HL-60 (cell line): ENCODE data around the gene ZZZ3.

Experiments used
- DNase-seq, 2 experiments: peaks; one replicate each; pipeline ENCODE4 v3.0.0-alpha.2; 2010 to 2020; ENCODE audit warnings: low read depth in 1 of 2, low spot score in 1 of 2
- H3K27ac ChIP-seq: fragments of 250-450 bp; sonication (Bioruptor Pico); replicated peaks from 2 replicates; pipeline ENCODE4 v1.5.1; 2020; ENCODE audit warnings: mild to moderate bottlenecking, moderate library complexity
- H3K27me3 ChIP-seq: fragments of 250-450 bp; sonication (Bioruptor Pico); 2 replicates; pipeline ENCODE4 v1.5.1; 2021; ENCODE audit warnings: mild to moderate bottlenecking, moderate library complexity; ENCODE audit not compliant: insufficient read depth, poor library complexity, severe bottlenecking
- H3K4me3 ChIP-seq: replicated peaks from 2 replicates; pipeline ENCODE4 v1.5.1; 2011; ENCODE audit warnings: mild to moderate bottlenecking, control low read depth, low read length; ENCODE audit not compliant: insufficient read depth
- CTCF ChIP-seq: IDR thresholded peaks from one replicate; pipeline ENCODE4 v1.5.1; 2011; ENCODE audit warnings: low read length, control low read depth, inconsistent platforms; ENCODE audit not compliant: insufficient read depth
- GABPA ChIP-seq: IDR thresholded peaks from 2 replicates; pipeline ENCODE4 v1.6.1; 2012; ENCODE audit warnings: low read depth
- POLR2AphosphoS5 ChIP-seq: IDR thresholded peaks from 2 replicates; pipeline ENCODE4 v1.6.1; 2012; ENCODE audit warnings: low read depth
- SPI1 ChIP-seq: IDR thresholded peaks from 2 replicates; pipeline ENCODE4 v1.6.1; 2012; ENCODE audit warnings: low read depth, mild to moderate bottlenecking, borderline replicate concordance
- TF ChIP-seq, protein P1 (sequence below): IDR thresholded peaks from 2 replicates; pipeline ENCODE4 v1.6.1; 2012; ENCODE audit warnings: low read depth; ENCODE audit not compliant: insufficient replicate concordance

ZZZ3 gene

DNA sequence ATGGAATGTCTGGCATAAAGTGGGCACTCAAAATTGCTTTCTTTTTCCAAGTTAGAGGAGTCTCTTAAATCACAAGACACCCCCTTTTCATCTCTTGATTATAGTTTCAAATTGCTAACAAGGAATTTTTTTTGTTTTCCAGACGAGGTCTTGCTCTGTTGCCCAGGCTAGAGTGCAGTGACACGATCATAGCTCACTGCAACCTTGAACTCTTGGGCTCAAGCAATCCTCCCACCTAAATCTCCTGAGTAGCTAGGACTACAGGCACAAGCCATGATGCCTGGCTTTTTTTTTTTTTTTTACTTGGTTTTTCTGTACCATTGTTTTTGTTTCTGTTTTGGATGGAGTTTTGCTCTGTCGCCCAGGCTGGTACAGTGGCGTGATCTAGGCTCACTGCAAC is 20.8 kb downstream of the ZZZ3 start:
- H3K4me3 ChIP-seq, result no peak overlapping the region
- no peak for DNase-seq
- no peak for TF ChIP-seq SPI1
- TF ChIP-seq POLR2AphosphoS5, result no peak
- TF ChIP-seq, protein P1, sequence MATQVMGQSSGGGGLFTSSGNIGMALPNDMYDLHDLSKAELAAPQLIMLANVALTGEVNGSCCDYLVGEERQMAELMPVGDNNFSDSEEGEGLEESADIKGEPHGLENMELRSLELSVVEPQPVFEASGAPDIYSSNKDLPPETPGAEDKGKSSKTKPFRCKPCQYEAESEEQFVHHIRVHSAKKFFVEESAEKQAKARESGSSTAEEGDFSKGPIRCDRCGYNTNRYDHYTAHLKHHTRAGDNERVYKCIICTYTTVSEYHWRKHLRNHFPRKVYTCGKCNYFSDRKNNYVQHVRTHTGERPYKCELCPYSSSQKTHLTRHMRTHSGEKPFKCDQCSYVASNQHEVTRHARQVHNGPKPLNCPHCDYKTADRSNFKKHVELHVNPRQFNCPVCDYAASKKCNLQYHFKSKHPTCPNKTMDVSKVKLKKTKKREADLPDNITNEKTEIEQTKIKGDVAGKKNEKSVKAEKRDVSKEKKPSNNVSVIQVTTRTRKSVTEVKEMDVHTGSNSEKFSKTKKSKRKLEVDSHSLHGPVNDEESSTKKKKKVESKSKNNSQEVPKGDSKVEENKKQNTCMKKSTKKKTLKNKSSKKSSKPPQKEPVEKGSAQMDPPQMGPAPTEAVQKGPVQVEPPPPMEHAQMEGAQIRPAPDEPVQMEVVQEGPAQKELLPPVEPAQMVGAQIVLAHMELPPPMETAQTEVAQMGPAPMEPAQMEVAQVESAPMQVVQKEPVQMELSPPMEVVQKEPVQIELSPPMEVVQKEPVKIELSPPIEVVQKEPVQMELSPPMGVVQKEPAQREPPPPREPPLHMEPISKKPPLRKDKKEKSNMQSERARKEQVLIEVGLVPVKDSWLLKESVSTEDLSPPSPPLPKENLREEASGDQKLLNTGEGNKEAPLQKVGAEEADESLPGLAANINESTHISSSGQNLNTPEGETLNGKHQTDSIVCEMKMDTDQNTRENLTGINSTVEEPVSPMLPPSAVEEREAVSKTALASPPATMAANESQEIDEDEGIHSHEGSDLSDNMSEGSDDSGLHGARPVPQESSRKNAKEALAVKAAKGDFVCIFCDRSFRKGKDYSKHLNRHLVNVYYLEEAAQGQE, result no peak
- no peak for TF ChIP-seq GABPA
- TF ChIP-seq CTCF, result no peak
- H3K27me3 ChIP-seq, result no peaks in the 10 kb centered on the region
- no peak overlapping the region for H3K27ac ChIP-seq

DNA sequence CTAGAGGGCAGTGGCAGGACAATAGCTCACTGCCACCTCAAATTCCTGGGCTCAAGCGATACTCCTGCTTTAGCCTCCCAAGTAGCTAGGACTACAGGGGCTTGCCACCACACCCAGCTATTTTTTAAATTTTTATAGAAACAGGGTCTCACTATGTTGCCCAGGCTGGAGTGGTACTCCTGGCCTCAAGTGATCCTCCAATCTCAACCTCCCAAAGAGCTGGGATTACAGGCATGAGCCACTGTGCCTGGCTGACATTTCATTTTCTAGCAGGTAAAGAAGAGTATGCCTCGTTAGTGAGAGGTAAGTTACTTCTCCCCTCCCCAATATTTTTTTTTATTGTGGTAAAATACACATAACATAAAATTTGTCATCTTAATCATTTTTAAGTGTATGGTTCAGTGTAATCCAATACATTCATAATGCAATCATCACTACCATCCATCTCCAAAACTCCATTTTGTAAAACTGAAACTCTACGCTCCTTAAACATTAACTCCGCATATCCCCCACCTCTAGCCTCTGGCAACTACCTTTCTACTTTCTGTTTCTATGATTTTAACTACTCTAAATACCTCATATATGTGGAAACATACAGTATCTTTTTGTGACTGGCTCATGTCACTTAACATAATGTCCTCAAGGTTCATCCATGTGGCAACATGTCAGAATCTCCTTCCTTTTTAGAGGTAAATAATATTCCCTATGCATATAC is 22.4 kb downstream of the ZZZ3 start:
- TF ChIP-seq CTCF, result no peak
- TF ChIP-seq SPI1, result no peak
- TF ChIP-seq, protein P1, result no peak
- no peak for TF ChIP-seq GABPA
- TF ChIP-seq POLR2AphosphoS5, result no peak
- no peaks in the 10 kb centered on the region for H3K27me3 ChIP-seq
- H3K27ac ChIP-seq, result no peak overlapping the region
- no peak overlapping the region for H3K4me3 ChIP-seq
- DNase-seq, result no peak

DNA sequence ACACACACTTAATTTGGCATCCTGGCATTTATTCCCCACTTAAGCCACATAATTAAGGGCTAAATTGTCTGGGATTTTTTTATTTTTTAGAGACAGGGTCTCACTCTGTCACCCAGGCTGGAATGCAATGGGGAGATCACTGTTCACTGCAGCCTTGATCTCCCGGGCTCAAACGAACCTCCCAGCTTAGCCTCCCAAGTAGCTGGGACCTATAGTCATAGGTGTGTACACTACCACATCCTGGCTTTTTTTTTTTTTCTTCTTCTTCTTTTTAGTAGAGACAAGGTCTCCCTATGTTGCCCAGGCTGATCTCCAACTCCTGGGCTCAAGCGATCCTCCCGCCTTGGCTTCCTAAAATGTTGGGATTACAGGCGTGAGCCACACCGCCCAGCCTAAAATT is 24.2 kb downstream of the ZZZ3 start:
- no peak for TF ChIP-seq SPI1
- TF ChIP-seq, protein P1, result no peak
- TF ChIP-seq GABPA, result no peak
- TF ChIP-seq CTCF, result no peak
- TF ChIP-seq POLR2AphosphoS5, result no peak
- no peaks in the 10 kb centered on the region for H3K27me3 ChIP-seq
- H3K4me3 ChIP-seq, result no peak overlapping the region
- no peak for DNase-seq
- H3K27ac ChIP-seq, result no peak overlapping the region
